Stimulated activated CD8-positive, alpha-beta memory T cell treated with anti-CD3 and anti-CD28 coated beads, Interleukin-7, amount 100 ng/mL, for 48 hours (primary cell): ENCODE measurements around the gene DPM3.

Experiments used
- DNase-seq, 2 donors: peaks; one replicate each; pipeline ENCODE4 v3.0.0-alpha.2; 2020; ENCODE audit warnings: low read depth in 1 of 2; ENCODE audit errors: extremely low read depth in 1 of 2

The DPM3 gene

DNA sequence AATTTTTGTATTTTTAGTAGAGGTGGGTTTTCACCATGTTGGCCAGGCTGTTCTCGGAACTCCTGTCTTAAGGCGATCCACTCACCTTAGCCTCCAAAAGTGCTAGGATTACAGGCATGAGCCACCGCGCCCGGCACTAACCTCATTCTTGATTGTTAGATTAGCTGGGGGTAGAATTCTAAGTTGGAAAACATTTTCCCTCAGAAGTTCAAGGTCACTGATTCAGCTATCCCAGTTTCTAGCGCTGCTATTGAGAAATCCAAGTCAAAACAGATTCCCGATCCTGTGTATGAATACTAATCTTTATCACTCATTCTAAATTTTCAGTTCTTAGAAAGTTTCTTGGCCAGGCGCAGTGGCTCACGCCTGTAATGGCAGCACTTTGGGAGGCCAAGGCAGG lies 37.0 kb downstream of the DPM3 start:
- DNase-seq = no peak

DNA sequence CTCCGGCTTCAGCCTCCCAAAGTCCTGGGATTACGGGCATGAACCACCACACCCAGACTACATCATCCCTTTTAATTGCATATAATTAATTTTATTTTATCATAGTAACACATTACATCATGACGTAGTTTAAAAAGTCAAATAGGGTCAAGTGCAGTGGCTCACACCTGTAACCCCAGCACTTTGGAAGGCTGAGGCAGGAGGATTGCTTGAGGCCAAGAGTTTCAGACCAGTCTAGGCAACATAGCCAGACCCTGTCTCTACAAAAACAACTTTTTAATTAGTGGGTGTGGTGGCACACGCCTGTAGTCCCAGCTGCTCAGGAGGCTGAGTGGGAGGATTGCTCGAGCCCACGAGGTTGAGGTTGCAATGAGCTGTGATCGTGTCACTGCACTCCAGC lies 41.0 kb downstream of the DPM3 start:
- DNase-seq = no peak

DNA sequence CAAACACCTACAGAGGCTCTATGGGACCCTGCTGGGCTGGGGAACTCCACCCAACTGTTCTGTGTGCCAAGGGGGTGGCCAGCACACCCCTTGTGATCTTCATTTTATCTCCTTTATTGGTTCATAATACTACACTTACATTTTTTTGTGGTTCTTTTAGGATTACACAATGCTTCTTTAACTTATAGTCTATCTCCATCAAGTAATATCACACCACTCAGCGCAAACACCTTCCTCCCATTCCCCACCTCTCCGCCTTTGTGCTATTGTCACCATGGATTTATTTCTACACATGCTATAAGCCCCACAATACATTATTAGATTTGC lies 45.7 kb downstream of the DPM3 start:
- DNase-seq = no peak

DNA sequence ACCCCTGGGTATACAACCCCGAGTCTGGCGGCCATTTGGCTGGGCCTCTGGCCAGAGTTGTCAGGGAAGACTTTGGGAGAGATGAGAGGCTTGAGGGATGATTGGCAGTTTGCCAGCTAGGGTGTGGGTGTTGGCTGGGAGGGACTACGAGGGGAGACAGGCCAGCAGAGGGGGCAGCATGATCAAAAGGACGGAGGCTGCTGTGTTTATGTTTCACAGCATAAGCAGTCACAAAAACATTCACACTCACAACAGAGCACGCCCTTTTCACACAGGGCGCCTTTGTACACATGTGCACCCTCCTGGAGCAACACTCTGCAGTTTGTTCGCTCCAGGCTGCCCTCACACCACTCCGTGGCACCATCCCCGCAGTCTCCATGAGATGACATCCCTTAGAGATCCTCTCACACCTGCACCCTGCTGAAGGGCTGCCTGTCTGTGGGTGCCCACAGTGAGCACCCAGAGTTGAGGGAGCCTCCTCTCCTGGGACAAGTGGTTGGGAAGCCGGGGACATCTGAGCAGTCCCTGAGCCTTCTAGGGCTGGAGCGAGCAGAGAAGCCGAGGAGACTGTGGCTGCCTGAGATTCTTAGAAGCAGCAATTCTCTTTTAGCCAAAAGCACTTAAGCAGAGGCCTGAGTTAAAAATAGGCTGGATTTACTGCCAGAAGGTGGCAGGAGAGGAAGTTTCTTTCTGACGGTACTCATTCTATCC lies 46.3 kb downstream of the DPM3 start:
- no peak for DNase-seq

DNA sequence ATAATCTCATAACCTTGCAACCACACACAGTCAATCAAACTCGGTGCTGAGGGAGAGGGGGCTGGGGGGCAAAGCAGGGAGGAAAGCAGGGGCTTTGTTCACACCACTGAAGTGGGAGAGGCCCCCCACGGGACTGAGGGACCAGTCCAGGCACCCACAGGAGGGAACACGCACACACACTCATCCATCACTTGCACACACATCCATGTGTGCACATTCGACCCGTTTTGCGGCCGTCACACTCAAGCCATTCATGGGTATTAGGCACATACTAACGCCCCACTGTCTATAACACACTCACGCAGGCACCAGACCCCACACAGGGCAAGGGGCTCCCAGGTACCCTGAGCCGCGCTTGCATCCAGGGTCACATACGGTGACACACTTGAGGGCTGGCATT lies 47.7 kb downstream of the DPM3 start:
- DNase-seq = no peak

- no peak for DNase-seq
Observed at GRCh38 chr1:155092131-155092530, 48.2 kb downstream of the DPM3 start.

GRCh38 chr1:155091071-155092051 lies 49.0 kb downstream of the DPM3 start:
- DNase-seq = peak; percentile 58 to 62
